GM12874 (cell line): Measurements from ENCODE around the gene MROH7.

ENCODE experiments used
- CTCF ChIP-seq: IDR thresholded peaks from 2 replicates; pipeline ENCODE4 v1.5.1; 2011; ENCODE audit warnings: low read depth, mild to moderate bottlenecking, control low read depth, low read length, moderate library complexity; ENCODE audit not compliant: insufficient read depth

The MROH7 gene

DNA sequence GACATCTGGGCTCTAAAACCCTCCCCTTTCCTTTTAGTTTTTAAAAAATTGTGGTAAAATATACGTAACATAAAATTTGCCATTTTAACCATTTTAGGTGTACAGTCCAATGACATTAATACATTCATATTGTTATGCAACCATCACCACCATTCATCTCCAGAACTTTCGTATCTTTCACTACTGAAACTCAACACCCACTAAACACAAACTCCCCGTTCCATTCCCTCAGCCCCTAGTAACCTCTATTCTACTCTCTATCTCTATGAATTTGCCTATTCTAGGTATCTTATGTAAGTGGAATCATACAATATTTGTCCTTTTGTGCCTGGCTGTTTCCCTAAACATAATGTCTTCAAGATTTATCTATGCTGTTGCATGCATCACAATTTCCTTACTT lies 54.7 kb downstream of the MROH7 start:
- no peak for TF ChIP-seq CTCF

DNA sequence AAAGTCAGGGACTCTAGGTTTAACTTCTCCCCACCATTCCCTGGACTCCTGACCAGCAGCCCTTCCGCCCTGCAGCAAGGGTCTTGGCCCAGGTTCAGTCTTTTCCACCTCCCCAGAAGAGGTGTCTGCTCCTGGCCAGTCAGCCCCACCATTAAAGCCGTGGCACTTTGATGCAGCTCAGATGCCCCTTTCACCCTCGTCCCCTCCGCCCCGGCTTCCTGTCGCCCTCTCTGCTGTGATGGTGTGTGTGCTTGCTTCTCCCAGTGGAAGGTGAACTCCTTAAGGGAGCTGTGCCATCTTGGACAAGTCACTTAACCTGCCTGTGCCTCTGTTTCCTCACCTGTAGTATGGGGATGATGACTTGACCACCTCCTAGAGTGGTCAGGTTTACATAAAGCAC lies 56.3 kb downstream of the MROH7 start:
- TF ChIP-seq CTCF = no peak

GRCh38 chr1:54698346-54698745 lies 56.8 kb downstream of the MROH7 start:
- TF ChIP-seq CTCF = no peak

- no peak for TF ChIP-seq CTCF
These were observed 58.4 kb downstream of the MROH7 start for GRCh38 chr1:54699936-54700525.

GRCh38 chr1:54701066-54701465 lies 59.5 kb downstream of the MROH7 start:
- no peak for TF ChIP-seq CTCF

- TF ChIP-seq CTCF = no peak
These were observed 60.4 kb downstream of the MROH7 start for GRCh38 chr1:54701996-54702395.

DNA sequence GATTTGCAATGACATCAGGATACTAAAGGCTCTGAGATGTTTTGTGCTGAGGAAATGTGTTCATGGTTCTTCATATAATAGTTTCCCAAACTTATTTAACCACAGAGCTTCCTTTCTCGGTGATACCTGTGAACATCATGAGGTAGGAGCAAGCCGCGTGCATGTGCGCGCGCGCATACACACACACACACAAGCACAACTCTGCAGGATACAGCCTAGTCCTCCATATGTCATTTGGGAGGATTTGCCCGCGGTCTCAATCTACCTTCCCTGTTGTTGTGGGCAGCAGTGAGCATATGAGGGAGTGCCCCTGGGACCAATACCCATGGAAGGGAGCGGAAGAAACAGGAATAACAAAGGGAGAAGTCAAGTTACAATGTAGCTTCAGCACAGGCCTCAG lies 61.9 kb downstream of the MROH7 start:
- TF ChIP-seq CTCF = no peak
